ENCODE data around the gene KRT71.

The KRT71 gene

DNA sequence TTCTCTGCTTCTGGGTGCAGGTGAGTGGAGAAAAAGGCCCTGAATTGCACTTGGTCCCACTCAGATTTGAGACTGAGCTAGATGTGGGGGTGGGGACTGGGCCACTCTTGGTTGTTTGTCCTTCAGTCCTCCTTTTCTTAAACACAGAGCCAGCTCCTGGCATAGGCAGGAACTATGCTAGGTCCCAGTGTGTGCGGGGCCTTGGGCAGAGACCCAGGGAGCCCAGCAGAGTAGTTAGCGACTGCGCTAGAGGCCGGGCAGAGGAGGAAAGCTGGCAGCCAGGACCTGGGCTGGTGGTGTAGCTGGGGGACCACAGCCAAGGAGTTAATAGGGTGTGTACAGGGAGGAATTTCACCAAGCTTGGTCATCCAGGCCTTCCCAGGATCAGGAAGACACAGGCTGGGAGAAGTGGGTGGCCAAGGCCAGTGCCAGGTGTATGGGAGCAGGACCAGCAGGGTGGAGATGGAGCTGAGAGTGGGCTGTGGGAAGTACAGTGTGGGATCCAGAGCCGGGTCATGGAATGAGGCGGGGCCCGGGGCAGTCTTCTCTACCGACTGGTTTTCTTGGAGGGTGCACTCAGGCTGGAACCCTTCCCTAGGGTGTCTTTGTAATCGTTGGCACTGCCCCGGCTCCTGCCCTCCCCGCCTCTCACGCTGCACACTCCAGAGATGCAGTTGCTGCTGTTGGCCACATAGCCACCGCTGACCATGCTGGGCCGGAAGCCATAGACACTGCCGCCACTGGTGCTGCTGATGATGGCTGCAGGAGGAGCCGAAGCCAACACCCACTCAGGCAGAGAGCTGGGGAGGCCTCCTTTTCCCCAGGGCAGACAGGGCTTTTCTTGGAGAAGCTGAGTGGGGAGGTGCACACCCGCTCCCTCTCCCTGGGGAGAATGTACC is 8.7 kb downstream of the KRT71 start:
- Histone ChIP-seq H3K9me3 (no peaks in the 10 kb centered on the region), H3K27me3 (no peaks in the 10 kb centered on the region), H3K4me3 (ENCODE audit: low read depth in 1 of 2, low read length in 1 of 2) (no peak overlapping the region), H3K36me3 (no peaks in the 10 kb centered on the region), H3K4me1 (ENCODE audit: control insufficient read depth in 1 of 2, insufficient read depth in 1 of 2, low read depth in 1 of 2, low read length in 1 of 2) (no peaks in the 10 kb centered on the region), H3K27ac (no peak overlapping the region)
- TF ChIP-seq, protein P1, sequence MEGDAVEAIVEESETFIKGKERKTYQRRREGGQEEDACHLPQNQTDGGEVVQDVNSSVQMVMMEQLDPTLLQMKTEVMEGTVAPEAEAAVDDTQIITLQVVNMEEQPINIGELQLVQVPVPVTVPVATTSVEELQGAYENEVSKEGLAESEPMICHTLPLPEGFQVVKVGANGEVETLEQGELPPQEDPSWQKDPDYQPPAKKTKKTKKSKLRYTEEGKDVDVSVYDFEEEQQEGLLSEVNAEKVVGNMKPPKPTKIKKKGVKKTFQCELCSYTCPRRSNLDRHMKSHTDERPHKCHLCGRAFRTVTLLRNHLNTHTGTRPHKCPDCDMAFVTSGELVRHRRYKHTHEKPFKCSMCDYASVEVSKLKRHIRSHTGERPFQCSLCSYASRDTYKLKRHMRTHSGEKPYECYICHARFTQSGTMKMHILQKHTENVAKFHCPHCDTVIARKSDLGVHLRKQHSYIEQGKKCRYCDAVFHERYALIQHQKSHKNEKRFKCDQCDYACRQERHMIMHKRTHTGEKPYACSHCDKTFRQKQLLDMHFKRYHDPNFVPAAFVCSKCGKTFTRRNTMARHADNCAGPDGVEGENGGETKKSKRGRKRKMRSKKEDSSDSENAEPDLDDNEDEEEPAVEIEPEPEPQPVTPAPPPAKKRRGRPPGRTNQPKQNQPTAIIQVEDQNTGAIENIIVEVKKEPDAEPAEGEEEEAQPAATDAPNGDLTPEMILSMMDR (IDR thresholded peaks at IDR 0.05): no peak

DNA sequence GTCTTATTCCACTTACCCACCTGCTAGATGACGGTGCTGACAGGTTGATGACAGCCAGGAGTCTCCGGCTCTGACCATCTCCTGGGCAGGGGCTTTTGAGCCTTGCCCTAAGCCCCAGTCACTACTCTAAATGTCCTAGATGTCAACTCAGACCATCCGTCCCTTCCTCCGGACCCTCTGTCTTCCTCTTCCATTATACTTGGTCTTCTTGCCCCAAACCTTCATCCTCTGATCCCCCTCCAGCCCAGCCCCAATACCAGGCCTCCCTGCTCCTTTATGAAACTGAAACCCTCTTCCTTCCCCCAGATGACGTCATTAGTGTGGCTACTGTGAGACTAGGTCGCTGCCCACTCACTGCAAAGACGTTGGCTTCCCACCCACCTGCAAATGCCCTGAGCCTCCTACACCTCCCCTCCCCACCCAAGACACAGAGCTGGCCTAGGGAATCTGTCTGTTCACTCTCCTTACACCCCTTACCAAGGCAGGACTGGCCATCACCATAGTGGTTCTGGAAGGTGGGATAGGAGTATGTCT is 10.1 kb downstream of the KRT71 start:
- H3K9me3 ChIP-seq: no peaks in the 10 kb centered on the region
- H3K27ac ChIP-seq: no peak overlapping the region
- H3K36me3 ChIP-seq: no peaks in the 10 kb centered on the region
- TF ChIP-seq, protein P1 (IDR thresholded peaks at IDR 0.05): no peak
- no peaks in the 10 kb centered on the region for H3K27me3 ChIP-seq
- no peak overlapping the region for H3K4me3 ChIP-seq (ENCODE audit: low read depth in 1 of 2, low read length in 1 of 2)
- no peaks in the 10 kb centered on the region for H3K4me1 ChIP-seq (ENCODE audit: control insufficient read depth in 1 of 2, insufficient read depth in 1 of 2, low read depth in 1 of 2, low read length in 1 of 2)

DNA sequence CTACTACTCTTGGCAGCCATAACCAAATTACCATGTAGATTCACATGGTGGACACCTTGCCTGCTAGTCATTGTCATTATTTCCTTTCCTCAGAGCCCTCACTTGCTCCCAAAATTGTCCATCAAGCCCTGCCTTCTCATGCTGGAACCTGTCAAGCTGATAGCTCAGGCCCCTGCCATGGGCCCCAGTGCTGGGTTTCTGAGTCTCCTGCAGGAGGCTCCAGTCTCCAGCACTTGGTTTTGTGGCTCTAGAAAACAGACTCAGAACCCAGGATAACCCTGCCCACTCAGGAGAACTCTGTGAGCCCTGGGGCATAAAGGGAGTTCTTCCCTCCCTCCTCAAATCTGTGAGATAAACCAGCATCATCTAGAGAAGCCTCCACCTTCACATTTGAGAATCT is 10.8 kb downstream of the KRT71 start:
- Histone ChIP-seq H3K27me3 (peaks cover under 1% of the 10 kb centered on the region), H3K4me1 (ENCODE audit: control insufficient read depth in 1 of 2, insufficient read depth in 1 of 2, low read depth in 1 of 2, low read length in 1 of 2) (no peaks in the 10 kb centered on the region)

DNA sequence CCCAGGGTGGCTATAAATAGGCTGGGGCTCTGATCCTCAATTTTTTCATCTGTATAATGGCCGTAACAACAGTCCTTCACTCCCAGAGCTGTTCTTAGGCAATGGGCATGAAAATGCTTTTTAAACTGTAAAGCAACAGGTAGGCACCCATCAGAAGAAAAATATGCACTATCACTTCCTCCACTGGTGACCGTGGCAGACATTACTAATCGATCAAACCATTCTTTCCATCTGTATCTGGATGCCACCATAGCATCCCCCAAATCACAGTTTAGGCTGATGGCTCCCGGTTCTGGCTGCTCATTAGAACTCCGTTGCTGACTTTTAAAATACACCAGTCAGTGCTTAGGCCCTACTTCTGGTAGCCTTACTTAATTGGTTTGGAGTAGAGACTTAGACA is 11.2 kb downstream of the KRT71 start:
- Histone ChIP-seq H3K27ac (no peak overlapping the region), H3K27me3 (peaks cover 3% of the 10 kb centered on the region), H3K9me3 (no peaks in the 10 kb centered on the region), H3K36me3 (no peaks in the 10 kb centered on the region), H3K4me1 (ENCODE audit: control insufficient read depth in 1 of 2, insufficient read depth in 1 of 2, low read depth in 1 of 2, low read length in 1 of 2) (no peaks in the 10 kb centered on the region), H3K4me3 (ENCODE audit: low read depth in 1 of 2, low read length in 1 of 2) (no peak overlapping the region)
- TF ChIP-seq, protein P1 (IDR thresholded peaks at IDR 0.05): no peak

More for the DNA sequence above, 10.8 kb downstream of the KRT71 start:
- H3K9me3 ChIP-seq: no peaks in the 10 kb centered on the region
- H3K36me3 ChIP-seq: no peaks in the 10 kb centered on the region
- H3K4me3 ChIP-seq (ENCODE audit: low read depth in 1 of 2, low read length in 1 of 2): no peak overlapping the region
- no peak overlapping the region for H3K27ac ChIP-seq
- TF ChIP-seq, protein P1 (IDR thresholded peaks at IDR 0.05): no peak

DNA sequence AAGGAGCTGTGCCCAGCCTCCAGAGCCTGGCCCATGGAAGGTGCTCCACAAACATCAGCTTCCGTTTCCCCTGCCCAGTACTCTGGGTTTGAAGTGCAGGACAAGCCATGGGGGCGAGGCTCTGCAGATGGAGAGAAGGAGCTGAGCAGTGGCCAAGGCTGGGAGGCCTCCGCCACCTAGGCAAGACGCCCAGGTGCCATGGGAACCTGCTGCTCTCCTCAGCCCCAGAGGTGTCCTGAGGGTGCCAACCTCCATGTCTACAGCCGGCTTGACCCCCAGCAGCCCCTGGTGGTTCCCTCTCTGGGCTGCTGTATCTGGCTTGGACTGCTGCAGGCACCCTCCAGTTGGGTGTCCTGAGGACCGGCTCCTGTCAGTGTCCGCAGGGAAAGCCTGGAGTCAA is 12.4 kb downstream of the KRT71 start:
- no peak overlapping the region for H3K27ac ChIP-seq
- H3K36me3 ChIP-seq: no peaks in the 10 kb centered on the region
- H3K9me3 ChIP-seq: no peaks in the 10 kb centered on the region
- TF ChIP-seq, protein P1 (IDR thresholded peaks at IDR 0.05): no peak
- no peak overlapping the region for H3K4me3 ChIP-seq (ENCODE audit: low read depth in 1 of 2, low read length in 1 of 2)
- peaks cover 3% of the 10 kb centered on the region for H3K27me3 ChIP-seq
- no peaks in the 10 kb centered on the region for H3K4me1 ChIP-seq (ENCODE audit: control insufficient read depth in 1 of 2, insufficient read depth in 1 of 2, low read depth in 1 of 2, low read length in 1 of 2)

Measured in neutrophil (primary cell).